GM21381 (cell line): ENCODE results near the gene METTL2B.
A peak's percentile ranks its signal among the peaks of the same experiment; 100 is the strongest.

Source experiments
- ATAC-seq: cut with Tn5 transposase; IDR thresholded peaks from one replicate; pipeline ENCODE4 v1.9.1; 2021; ENCODE audit warnings: mild to moderate bottlenecking, moderate library complexity; ENCODE audit not compliant: unreplicated experiment

METTL2B gene

GRCh38 chr7:128476402-128477335 is at the start of gene METTL2B:
Gene METTL2B (plus strand): TSS chr7:128476748. CDS start chr7:128476766, 18 bp downstream.
- ATAC-seq, result peak; percentile 93

GRCh38 chr7:128427289-128427891 is 49.2 kb upstream of the METTL2B start:
- no peak for ATAC-seq

GRCh38 chr7:128430207-128430606 is 46.3 kb upstream of the METTL2B start:
- no peak for ATAC-seq

- no peak for ATAC-seq
Measured at GRCh38 chr7:128431221-128431620, 45.3 kb upstream of the METTL2B start.

GRCh38 chr7:128431754-128432153 is 44.8 kb upstream of the METTL2B start:
- ATAC-seq, result no peak

- ATAC-seq, result no peak
Measured at GRCh38 chr7:128434413-128435326, 41.9 kb upstream of the METTL2B start.

GRCh38 chr7:128435327-128435686 is 41.2 kb upstream of the METTL2B start:
- no peak for ATAC-seq

- no peak for ATAC-seq
Measured at GRCh38 chr7:128437426-128438332, 38.9 kb upstream of the METTL2B start.

GRCh38 chr7:128442356-128442755 is 34.2 kb upstream of the METTL2B start:
- no peak for ATAC-seq

- ATAC-seq, result no peak
Measured at GRCh38 chr7:128443831-128444600, 32.5 kb upstream of the METTL2B start.

- no peak for ATAC-seq
Measured at GRCh38 chr7:128446306-128446705, 30.2 kb upstream of the METTL2B start.

GRCh38 chr7:128447941-128448564 is 28.5 kb upstream of the METTL2B start:
- ATAC-seq, result no peak

- no peak for ATAC-seq
Measured at GRCh38 chr7:128448751-128449302, 27.7 kb upstream of the METTL2B start.

GRCh38 chr7:128450409-128450808 is 26.1 kb upstream of the METTL2B start:
- ATAC-seq, result no peak

GRCh38 chr7:128450913-128451312 is 25.6 kb upstream of the METTL2B start:
- ATAC-seq, result no peak

- no peak for ATAC-seq
Measured at GRCh38 chr7:128452552-128452951, 24.0 kb upstream of the METTL2B start.

GRCh38 chr7:128453836-128454804 is 22.4 kb upstream of the METTL2B start:
- ATAC-seq, result no peak
